HCT116 (cell line): ENCODE measurements around the gene CACNA2D2. TPM values are rescaled to one million over a fixed set of nuclear protein-coding genes. Genes with fewer than 3 reads are reported as not detected.

ENCODE experiments used
- ATAC-seq: fragments of 200-7000 bp; cut with Tn5 transposase; 2 replicates; pipeline ENCODE4 v1.9.1; 2020; ENCODE audit warnings: mild to moderate bottlenecking, moderate library complexity
- BruUV-seq: library from RNA; stranded (reverse); fragments of 400-500 nt; replicated peaks from 2 replicates; lab custom pipeline; 2021; lab: Mats Ljungman, UMichigan
- CTCF ChIA-PET: fragments of 300-600 bp; sonication (Branson Sonifier 250); formaldehyde crosslinking; loops from one replicate; lab custom pipeline; 2021; ENCODE audit warnings: antibody characterized with exemption; lab: Charles Lee
- POLR2A ChIA-PET: fragments of 300-600, 350-600 bp; sonication (Branson Sonifier 250); formaldehyde crosslinking; loops from one replicate; lab custom pipeline; 2021; ENCODE audit warnings: antibody characterized with exemption; lab: Charles Lee
- RAD21 ChIA-PET, 2 experiments: fragments of 300-600 bp; sonication (Branson Sonifier 250); formaldehyde crosslinking; loops; one replicate each; lab custom pipeline; 2023; ENCODE audit warnings: low total read pairs in 2 of 2; ENCODE audit not compliant: uncharacterized antibody in 2 of 2, unreplicated experiment in 2 of 2, low non-redundant PET in 1 of 2; lab: Charles Lee
- DNase-seq: peaks from one replicate; pipeline ENCODE4 v3.0.0-alpha.2; 2010; ENCODE audit warnings: low read depth, low spot score
- H2AFZ ChIP-seq: fragments of 200-600 bp; shearing (Covaris generic), sonication (generic); 2 replicates; pipeline ENCODE4 v1.6.1; 2017; ENCODE audit warnings: low read depth, mixed run types, mixed read lengths, antibody characterized with exemption, low read length; ENCODE audit not compliant: poor library complexity, severe bottlenecking
- H3K27ac ChIP-seq: 2 replicates; pipeline ENCODE4 v1.5.1; 2012; ENCODE audit warnings: low read depth, low read length
- H3K27me3 ChIP-seq: fragments of 200-600 bp; sonication (generic); 2 replicates; pipeline ENCODE4 v1.6.1; 2016; ENCODE audit warnings: mixed run types, low read length, mixed read lengths; ENCODE audit not compliant: insufficient read depth
- H3K36me3 ChIP-seq, 2 experiments: fragments of 200-500 bp in 1 of 2; fragments of 200-600 bp in 1 of 2; sonication (Bioruptor generic) in 1 of 2; sonication (generic) in 1 of 2; 2 replicates each; pipeline versions ENCODE4 v1.5.1 to v1.6.1; 2014 to 2016; ENCODE audit warnings: low read length in 2 of 2, inconsistent platforms in 1 of 2, mixed read lengths in 1 of 2, mixed run types in 1 of 2; ENCODE audit not compliant: insufficient read depth in 2 of 2, control insufficient read depth in 1 of 2
- H3K4me1 ChIP-seq, 2 experiments: fragments of 200-600 bp in 1 of 2; sonication (generic) in 1 of 2; 2 replicates each; pipeline versions ENCODE4 v1.5.1 to v1.6.1; 2012 to 2017; ENCODE audit warnings: low read length in 2 of 2, inconsistent platforms in 1 of 2, mild to moderate bottlenecking in 1 of 2, mixed read lengths in 1 of 2, mixed run types in 1 of 2, moderate library complexity in 1 of 2; ENCODE audit not compliant: insufficient read depth in 2 of 2, control insufficient read depth in 1 of 2
- H3K4me2 ChIP-seq: fragments of 200-600 bp; sonication (generic); 2 replicates; pipeline ENCODE4 v1.6.1; 2017; ENCODE audit warnings: mixed run types, low read length, mixed read lengths
- H3K4me3 ChIP-seq, 2 experiments: fragments of 200-600 bp in 1 of 2; sonication (generic) in 1 of 2; replicated peaks in 1 of 2; 2 replicates each; pipeline ENCODE4 v1.5.1; 2011 to 2016; ENCODE audit warnings: low read length in 2 of 2, control low read depth in 1 of 2, low read depth in 1 of 2, mild to moderate bottlenecking in 1 of 2, mixed read lengths in 1 of 2, mixed run types in 1 of 2
- H3K79me2 ChIP-seq: fragments of 200-600 bp; sonication (generic); 2 replicates; pipeline ENCODE4 v1.6.1; 2017; ENCODE audit warnings: mild to moderate bottlenecking, mixed run types, low read length, moderate library complexity, mixed read lengths; ENCODE audit not compliant: insufficient read depth
- H3K9ac ChIP-seq: fragments of 200-600 bp; sonication (generic); 2 replicates; pipeline ENCODE4 v1.6.1; 2016; ENCODE audit warnings: low read length, mixed read lengths
- H3K9me2 ChIP-seq: fragments of 200-600 bp; sonication (generic), shearing (Covaris generic); 2 replicates; pipeline ENCODE4 v1.6.1; 2017; ENCODE audit warnings: mixed run types, mild to moderate bottlenecking, moderate library complexity; ENCODE audit not compliant: insufficient read depth
- H3K9me3 ChIP-seq, 2 experiments: fragments of 200-500 bp in 1 of 2; fragments of 200-600 bp in 1 of 2; sonication (Bioruptor generic) in 1 of 2; sonication (generic) in 1 of 2; 2 replicates each; pipeline ENCODE4 v1.6.1; 2014 to 2017; ENCODE audit warnings: low read length in 2 of 2, mixed read lengths in 2 of 2, inconsistent platforms in 1 of 2, low read depth in 1 of 2, mild to moderate bottlenecking in 1 of 2, mixed run types in 1 of 2, moderate library complexity in 1 of 2; ENCODE audit not compliant: control insufficient read depth in 1 of 2, insufficient read depth in 1 of 2
- H4K20me1 ChIP-seq: fragments of 200-600 bp; sonication (generic), shearing (Covaris generic); 2 replicates; pipeline ENCODE4 v1.6.1; 2017; ENCODE audit warnings: mixed run types, mild to moderate bottlenecking, moderate library complexity; ENCODE audit not compliant: insufficient read depth
- ELF1 ChIP-seq: IDR thresholded peaks from 2 replicates; pipeline ENCODE4 v1.6.1; 2012; ENCODE audit warnings: low read depth, borderline replicate concordance
- EZH2 ChIP-seq: fragments of 200-600 bp; sonication (generic); IDR thresholded peaks from 2 replicates; pipeline ENCODE4 v1.6.1; 2017; ENCODE audit warnings: antibody characterized with exemption, mixed run types
- EZH2phosphoT487 ChIP-seq: fragments of 200-600 bp; IDR thresholded peaks from 2 replicates; pipeline ENCODE4 v1.6.1; 2018; ENCODE audit warnings: antibody characterized with exemption, borderline replicate concordance
- JUND ChIP-seq: IDR thresholded peaks from 2 replicates; pipeline ENCODE4 v1.6.1; 2012
- MAX ChIP-seq: IDR thresholded peaks from 2 replicates; pipeline ENCODE4 v1.6.1; 2012
- POLR2A ChIP-seq: IDR thresholded peaks from 2 replicates; pipeline ENCODE4 v1.7.0; 2011; ENCODE audit warnings: borderline replicate concordance; ENCODE audit not compliant: insufficient read depth, insufficient read length; ENCODE audit errors: extremely low read depth
- REST ChIP-seq: IDR thresholded peaks from 2 replicates; pipeline ENCODE4 v1.6.1; 2012; ENCODE audit warnings: low read depth
- SIN3A ChIP-seq: IDR thresholded peaks from 2 replicates; pipeline ENCODE4 v1.6.1; 2012; ENCODE audit warnings: low read depth
- SP1 ChIP-seq: IDR thresholded peaks from 2 replicates; pipeline ENCODE4 v1.6.1; 2012; ENCODE audit warnings: low read depth
- SRF ChIP-seq: IDR thresholded peaks from 2 replicates; pipeline ENCODE4 v1.6.1; 2012; ENCODE audit warnings: low read depth
- TCF7L2 ChIP-seq: IDR thresholded peaks from 2 replicates; pipeline ENCODE4 v1.7.0; 2011; ENCODE audit warnings: borderline replicate concordance, inconsistent platforms; ENCODE audit not compliant: insufficient read depth, insufficient read length; ENCODE audit errors: extremely low read depth
- ZBTB33 ChIP-seq: IDR thresholded peaks from 2 replicates; pipeline ENCODE4 v1.6.1; 2011; ENCODE audit warnings: mild to moderate bottlenecking, low read length, moderate library complexity; ENCODE audit not compliant: insufficient replicate concordance; ENCODE audit errors: extremely low read depth
- ZFX ChIP-seq: fragments of 450-650 bp; IDR thresholded peaks from 2 replicates; pipeline ENCODE4 v1.6.1; 2017
- intact Hi-C: fragments of 100-400 bp; cut with micrococcal nuclease; formaldehyde crosslinking; loops from 2 replicates; pipeline ENCODE4 v1.10.0; 2022
- total RNA-seq: library from RNA; stranded (reverse); gene quantifications from one replicate; pipeline ENCODE4 v1.2.1, GENCODE V29; 2021; ENCODE audit not compliant: unreplicated experiment
- TF ChIP-seq, protein P1 (sequence below), 3 experiments: fragments of 200-600 bp in 1 of 3; sonication (generic) in 1 of 3; IDR thresholded peaks in 2 of 3; conservative IDR thresholded peaks in 1 of 3; 2 replicates each; pipeline ENCODE4 v1.5.1; 2012 to 2017; ENCODE audit warnings: low read depth in 2 of 3, low read length in 2 of 3, antibody characterized with exemption in 1 of 3, borderline replicate concordance in 1 of 3, control low read depth in 1 of 3, mild to moderate bottlenecking in 1 of 3, mixed read lengths in 1 of 3, mixed run types in 1 of 3, moderate library complexity in 1 of 3; ENCODE audit not compliant: insufficient read depth in 1 of 3

The CACNA2D2 gene
- total RNA-seq, 1 experiment from 2014 or later: 10.2 TPM

DNA sequence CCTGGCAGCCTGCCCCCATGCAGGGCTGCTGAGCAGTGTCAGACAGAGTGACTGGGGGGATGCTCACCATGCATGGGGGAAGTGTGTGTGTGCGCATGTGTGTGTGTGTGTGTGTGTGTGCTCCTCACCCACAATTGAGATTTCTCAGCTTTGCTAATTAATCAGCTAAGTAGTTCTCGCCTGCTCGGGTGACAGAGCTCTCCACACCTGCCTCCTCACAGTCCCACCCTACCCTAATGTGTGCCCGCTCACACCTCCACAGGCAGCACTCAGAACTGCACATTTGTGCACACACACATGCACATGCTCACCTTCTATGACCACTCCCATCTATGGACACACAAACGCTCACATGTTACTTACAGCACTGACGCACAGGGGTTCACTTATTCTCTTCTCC lies 37.3 kb downstream of the CACNA2D2 start:
- H2AFZ ChIP-seq: no peak overlapping the region
- no peak overlapping the region for H3K4me2 ChIP-seq
- H3K4me3 ChIP-seq: no peak overlapping the region
- no peaks in the 10 kb centered on the region for H4K20me1 ChIP-seq
- H3K27ac ChIP-seq: no peak overlapping the region
- TF ChIP-seq, protein P1, sequence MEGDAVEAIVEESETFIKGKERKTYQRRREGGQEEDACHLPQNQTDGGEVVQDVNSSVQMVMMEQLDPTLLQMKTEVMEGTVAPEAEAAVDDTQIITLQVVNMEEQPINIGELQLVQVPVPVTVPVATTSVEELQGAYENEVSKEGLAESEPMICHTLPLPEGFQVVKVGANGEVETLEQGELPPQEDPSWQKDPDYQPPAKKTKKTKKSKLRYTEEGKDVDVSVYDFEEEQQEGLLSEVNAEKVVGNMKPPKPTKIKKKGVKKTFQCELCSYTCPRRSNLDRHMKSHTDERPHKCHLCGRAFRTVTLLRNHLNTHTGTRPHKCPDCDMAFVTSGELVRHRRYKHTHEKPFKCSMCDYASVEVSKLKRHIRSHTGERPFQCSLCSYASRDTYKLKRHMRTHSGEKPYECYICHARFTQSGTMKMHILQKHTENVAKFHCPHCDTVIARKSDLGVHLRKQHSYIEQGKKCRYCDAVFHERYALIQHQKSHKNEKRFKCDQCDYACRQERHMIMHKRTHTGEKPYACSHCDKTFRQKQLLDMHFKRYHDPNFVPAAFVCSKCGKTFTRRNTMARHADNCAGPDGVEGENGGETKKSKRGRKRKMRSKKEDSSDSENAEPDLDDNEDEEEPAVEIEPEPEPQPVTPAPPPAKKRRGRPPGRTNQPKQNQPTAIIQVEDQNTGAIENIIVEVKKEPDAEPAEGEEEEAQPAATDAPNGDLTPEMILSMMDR (IDR thresholded peaks at IDR 0.05 in 2 of 3, conservative IDR thresholded peaks at IDR 0.05 in 1 of 3; ENCODE audit: borderline replicate concordance in 1 of 3, insufficient read depth in 1 of 3, low read depth in 2 of 3, low read length in 2 of 3): 0 out of 6 replicates have a peak, but pooled peaks of 1 of the 3 experiments have one; percentile 6
- TF ChIP-seq POLR2A: no peak
- RAD21 ChIA-PET: no interaction called here
- CTCF ChIA-PET: no interaction called here
- ATAC-seq (peak; percentile 81), DNase-seq (no peak)
- no peaks in the 10 kb centered on the region for H3K9me3 ChIP-seq
- H3K4me1 ChIP-seq: no peaks in the 10 kb centered on the region
- no peaks in the 10 kb centered on the region for H3K36me3 ChIP-seq
- no peaks in the 10 kb centered on the region for H3K9me2 ChIP-seq
- no peak overlapping the region for H3K9ac ChIP-seq
- intact Hi-C loops: no loop called here
- no peaks in the 10 kb centered on the region for H3K79me2 ChIP-seq
- no TSS peak for BruUV-seq
- H3K27me3 ChIP-seq: no peaks in the 10 kb centered on the region
- POLR2A ChIA-PET: no interaction called here

DNA sequence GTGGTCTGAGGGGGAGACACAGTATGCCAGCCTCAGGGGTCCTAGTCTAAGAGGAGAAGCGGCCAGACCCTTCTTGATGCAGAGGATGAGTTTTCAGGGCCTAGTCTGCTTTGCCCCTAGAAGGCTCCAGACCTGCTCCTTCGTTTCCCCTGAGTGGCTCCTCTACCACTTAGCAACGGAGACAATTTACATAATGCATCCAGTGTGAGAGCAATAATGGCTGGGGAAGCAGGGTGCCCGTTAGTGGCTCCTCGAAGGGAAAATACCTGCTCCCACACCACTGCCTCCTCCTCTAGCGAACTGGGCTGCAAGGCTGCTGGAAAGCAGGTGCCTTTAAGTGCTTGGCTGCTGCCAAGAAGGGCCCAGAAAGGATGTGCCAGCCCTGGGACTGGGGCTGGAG lies 38.9 kb downstream of the CACNA2D2 start:
- Histone ChIP-seq H3K4me1 (no peaks in the 10 kb centered on the region), H3K27ac (no peak overlapping the region), H3K79me2 (no peaks in the 10 kb centered on the region), H3K36me3 (no peaks in the 10 kb centered on the region), H4K20me1 (no peaks in the 10 kb centered on the region), H3K9ac (no peak overlapping the region), H3K4me3 (no peak overlapping the region), H3K9me3 (no peaks in the 10 kb centered on the region), H3K27me3 (no peaks in the 10 kb centered on the region), H3K4me2 (no peak overlapping the region), H3K9me2 (no peaks in the 10 kb centered on the region), H2AFZ (no peak overlapping the region)
- POLR2A ChIA-PET: no interaction called here
- no peak for DNase-seq
- intact Hi-C loops: no loop called here
- no TSS peak for BruUV-seq
- CTCF ChIA-PET: no interaction called here
- RAD21 ChIA-PET: no interaction called here
- ATAC-seq: no peak
- TF ChIP-seq ZFX (no peak), ZBTB33 (no peak), MAX (no peak), SP1 (no peak), EZH2phosphoT487 (no peak), TCF7L2 (no peak), SRF (no peak), REST (no peak), JUND (no peak), ELF1 (no peak), EZH2 (no peak), SIN3A (no peak)
